ENCODE data around the gene HYCC2. TPM values are rescaled to one million over a fixed set of nuclear protein-coding genes. Genes with fewer than 3 reads are reported as not detected.
A peak's percentile ranks its signal among the peaks of the same experiment; 100 is the strongest.

The HYCC2 gene
- total RNA-seq, 1 experiment from 2014 or later = 13.3 TPM

- H4K8ac ChIP-seq (replicated peaks; ENCODE audit: insufficient read length, low read depth, low read length) = no peak overlapping the region
- no peaks in the 10 kb centered on the region for H3K36me3 Mint-ChIP-seq (ENCODE audit: insufficient read depth in 1 of 3, low read depth in 3 of 3)
- no peak overlapping the region for H3T11ph ChIP-seq (ENCODE audit: low read length)
- no peaks in the 10 kb centered on the region for H3K27me3 Mint-ChIP-seq (ENCODE audit: low read depth)
- no peak overlapping the region for H2BK15ac ChIP-seq (ENCODE audit: low read depth, low read length)
- H3K27me3 ChIP-seq (ENCODE audit: insufficient read depth, low read length) = no peaks in the 10 kb centered on the region
- TF ChIP-seq, protein P1, sequence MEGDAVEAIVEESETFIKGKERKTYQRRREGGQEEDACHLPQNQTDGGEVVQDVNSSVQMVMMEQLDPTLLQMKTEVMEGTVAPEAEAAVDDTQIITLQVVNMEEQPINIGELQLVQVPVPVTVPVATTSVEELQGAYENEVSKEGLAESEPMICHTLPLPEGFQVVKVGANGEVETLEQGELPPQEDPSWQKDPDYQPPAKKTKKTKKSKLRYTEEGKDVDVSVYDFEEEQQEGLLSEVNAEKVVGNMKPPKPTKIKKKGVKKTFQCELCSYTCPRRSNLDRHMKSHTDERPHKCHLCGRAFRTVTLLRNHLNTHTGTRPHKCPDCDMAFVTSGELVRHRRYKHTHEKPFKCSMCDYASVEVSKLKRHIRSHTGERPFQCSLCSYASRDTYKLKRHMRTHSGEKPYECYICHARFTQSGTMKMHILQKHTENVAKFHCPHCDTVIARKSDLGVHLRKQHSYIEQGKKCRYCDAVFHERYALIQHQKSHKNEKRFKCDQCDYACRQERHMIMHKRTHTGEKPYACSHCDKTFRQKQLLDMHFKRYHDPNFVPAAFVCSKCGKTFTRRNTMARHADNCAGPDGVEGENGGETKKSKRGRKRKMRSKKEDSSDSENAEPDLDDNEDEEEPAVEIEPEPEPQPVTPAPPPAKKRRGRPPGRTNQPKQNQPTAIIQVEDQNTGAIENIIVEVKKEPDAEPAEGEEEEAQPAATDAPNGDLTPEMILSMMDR (conservative IDR thresholded peaks at IDR 0.05) = no peak
- H2AK5ac ChIP-seq (ENCODE audit: insufficient read length, low read length) = no peak overlapping the region
- no peak overlapping the region for H4K91ac ChIP-seq (ENCODE audit: insufficient read length, low read depth, low read length)
- H3K18ac ChIP-seq (ENCODE audit: insufficient read length, low read depth, low read length) = no peak overlapping the region
- H2BK120ac ChIP-seq (ENCODE audit: low read depth, low read length, poor library complexity, severe bottlenecking) = no peak overlapping the region
- H2BK5ac ChIP-seq (ENCODE audit: insufficient read length, low read length) = no peak overlapping the region
- no peaks in the 10 kb centered on the region for H3K9me3 Mint-ChIP-seq
- no peak overlapping the region for H3K4ac ChIP-seq (ENCODE audit: low read depth, low read length)
- H3K9ac ChIP-seq (ENCODE audit: extremely low read depth, insufficient read length, low read length) = no peak overlapping the region
- H3K23me2 ChIP-seq (ENCODE audit: insufficient read length, low read depth, low read length, poor library complexity, severe bottlenecking) = no peaks in the 10 kb centered on the region
- H3K4me2 ChIP-seq (ENCODE audit: insufficient read depth, insufficient read length, low read length) = no peak overlapping the region
- H3K4me1 Mint-ChIP-seq = no peaks in the 10 kb centered on the region
- H3K79me2 ChIP-seq (ENCODE audit: insufficient read depth, low read length) = no peaks in the 10 kb centered on the region
- H3K27ac Mint-ChIP-seq = peak overlapping the region in 1 of 3 experiments; percentile 13; a peak in 1 of 7 replicates
- H4K20me1 ChIP-seq (ENCODE audit: control insufficient read depth, insufficient read depth, insufficient read length) = no peaks in the 10 kb centered on the region
- H2BK20ac ChIP-seq (ENCODE audit: low read depth, low read length, poor library complexity, severe bottlenecking) = no peak overlapping the region
- H3K79me1 ChIP-seq (ENCODE audit: insufficient read depth, low read depth, low read length, poor library complexity, severe bottlenecking) = no peaks in the 10 kb centered on the region
- no peaks in the 10 kb centered on the region for H3K4me1 ChIP-seq (ENCODE audit: insufficient read depth, low read length)
- no CpG with 5 or more reads among the region's 1 CpG for WGBS (ENCODE audit: extremely low coverage, insufficient read length, low lambda C conversion rate)
- H2AFZ ChIP-seq (ENCODE audit: low read length) = no peak overlapping the region
- H4K5ac ChIP-seq (ENCODE audit: insufficient read length, low read depth, low read length) = no peak overlapping the region
- H3K14ac ChIP-seq (ENCODE audit: insufficient read depth, low read length) = no peak overlapping the region
- H3K56ac ChIP-seq (ENCODE audit: insufficient read length, low read depth, low read length) = no peak overlapping the region
- no peak overlapping the region for H3K4me3 Mint-ChIP-seq
- no peak overlapping the region for H2BK12ac ChIP-seq (ENCODE audit: insufficient read length, low read depth, low read length)
- H3K23ac ChIP-seq (ENCODE audit: insufficient read length, low read depth, low read length) = no peak overlapping the region
- H3K27ac ChIP-seq (ENCODE audit: insufficient read length, low read depth, low read length) = no peak overlapping the region
- DNase-seq = no peak
- no peaks in the 10 kb centered on the region for H3K9me3 ChIP-seq (ENCODE audit: control insufficient read depth, low read depth, low read length)
Measured at GRCh38 chr2:201105759-201106158, 34.3 kb upstream of the HYCC2 start.
